ENCODE data around the gene AMER2.

GRCh38 chr13:25168790-25169189 lies 3.3 kb downstream of the AMER2 start:
- no peak for TF ChIP-seq CTCF (IDR thresholded peaks at IDR 0.05; ENCODE audit: low read depth, low read length)
- no peak for TF ChIP-seq EZH2phosphoT487 (IDR thresholded peaks at IDR 0.05; ENCODE audit: low read depth)
